Glomerular endothelial cell (primary cell): Measurements from ENCODE around the gene ADCY7. TPM values are rescaled to one million over a fixed set of nuclear protein-coding genes. Genes with fewer than 3 reads are reported as not detected.

Source experiments
- DNase-seq: peaks from one replicate; pipeline ENCODE4 v3.0.0-alpha.2; 2011; ENCODE audit warnings: low read depth, low spot score; ENCODE audit errors: extremely low read depth
- total RNA-seq: library from RNA; depleted of rRNA; stranded (reverse); fragments of >200 nt; gene quantifications from 2 replicates; pipeline ENCODE4 v1.2.3, GENCODE V29; 2015

The ADCY7 gene
- total RNA-seq, 1 donor from 2014 or later, result 15.2 TPM

DNA sequence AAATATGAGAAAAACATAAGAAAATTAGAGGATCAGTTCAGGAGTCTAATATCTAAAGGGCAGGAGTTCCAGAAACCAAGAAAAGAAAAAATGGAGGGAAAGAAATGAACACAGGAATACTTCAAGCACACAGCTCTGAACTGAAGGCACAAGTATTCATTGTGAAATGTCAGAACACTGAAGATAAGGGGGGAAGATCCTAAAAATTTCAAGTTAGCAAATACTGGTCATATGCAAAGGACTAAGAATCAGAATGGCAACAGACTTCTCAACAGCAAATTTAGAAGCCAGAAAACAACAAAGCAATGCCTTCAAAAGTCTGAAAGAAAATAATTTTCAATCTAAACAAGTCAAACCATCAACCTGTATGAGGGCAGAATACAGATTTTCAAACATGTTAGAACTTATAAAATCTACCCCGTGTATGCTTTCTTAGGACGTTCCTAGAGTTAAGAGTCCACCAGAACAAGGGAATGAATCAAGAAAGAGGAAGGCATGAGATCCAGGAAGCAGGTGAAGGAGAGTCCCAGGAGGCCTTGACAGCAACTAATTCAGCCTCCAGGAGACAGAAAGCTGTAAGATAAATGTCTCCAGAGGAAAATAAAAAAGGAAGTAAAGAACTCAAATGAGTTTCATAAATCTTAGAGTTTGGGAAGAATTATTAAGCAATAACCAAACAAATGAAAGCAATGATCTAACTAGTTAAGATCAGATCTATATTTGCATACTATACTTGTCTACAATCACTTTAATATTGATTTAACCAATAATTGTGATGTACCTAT is 99.6 kb downstream of the ADCY7 start:
- DNase-seq, result no peak

Other genes with a start within 250 kb of the ADCY7 start
- 16.2 and 21.1 TPM in 2 replicates for gene CNEP1R1, start 241.3 kb upstream of the ADCY7 start, total RNA-seq
- gene HEATR3, start 200.6 kb upstream of the ADCY7 start, total RNA-seq, result 15.1 and 17.3 TPM in 2 replicates
- gene TENT4B, start 113.2 kb upstream of the ADCY7 start, total RNA-seq, result 6.1 and 10.0 TPM in 2 replicates
- 44.1 and 49.7 TPM in 2 replicates for gene BRD7, start 102.4 kb downstream of the ADCY7 start, total RNA-seq